HL-60 (cell line): Measurements from ENCODE around the gene ERBB2.

Experiments used
- DNase-seq, 2 experiments: peaks; one replicate each; pipeline ENCODE4 v3.0.0-alpha.2; 2010 to 2020; ENCODE audit warnings: low read depth in 1 of 2, low spot score in 1 of 2
- H3K27ac ChIP-seq: fragments of 250-450 bp; sonication (Bioruptor Pico); replicated peaks from 2 replicates; pipeline ENCODE4 v1.5.1; 2020; ENCODE audit warnings: mild to moderate bottlenecking, moderate library complexity
- H3K27me3 ChIP-seq: fragments of 250-450 bp; sonication (Bioruptor Pico); 2 replicates; pipeline ENCODE4 v1.5.1; 2021; ENCODE audit warnings: mild to moderate bottlenecking, moderate library complexity; ENCODE audit not compliant: insufficient read depth, poor library complexity, severe bottlenecking
- H3K4me3 ChIP-seq: replicated peaks from 2 replicates; pipeline ENCODE4 v1.5.1; 2011; ENCODE audit warnings: mild to moderate bottlenecking, control low read depth, low read length; ENCODE audit not compliant: insufficient read depth
- GABPA ChIP-seq: IDR thresholded peaks from 2 replicates; pipeline ENCODE4 v1.6.1; 2012; ENCODE audit warnings: low read depth
- POLR2AphosphoS5 ChIP-seq: IDR thresholded peaks from 2 replicates; pipeline ENCODE4 v1.6.1; 2012; ENCODE audit warnings: low read depth
- REST ChIP-seq: IDR thresholded peaks from 2 replicates; pipeline ENCODE4 v1.6.1; 2012; ENCODE audit warnings: low read depth; ENCODE audit not compliant: insufficient replicate concordance
- SPI1 ChIP-seq: IDR thresholded peaks from 2 replicates; pipeline ENCODE4 v1.6.1; 2012; ENCODE audit warnings: low read depth, mild to moderate bottlenecking, borderline replicate concordance
- TF ChIP-seq, protein P1 (sequence below): IDR thresholded peaks from one replicate; pipeline ENCODE4 v1.5.1; 2011; ENCODE audit warnings: low read length, control low read depth, inconsistent platforms; ENCODE audit not compliant: insufficient read depth

ERBB2 gene

DNA sequence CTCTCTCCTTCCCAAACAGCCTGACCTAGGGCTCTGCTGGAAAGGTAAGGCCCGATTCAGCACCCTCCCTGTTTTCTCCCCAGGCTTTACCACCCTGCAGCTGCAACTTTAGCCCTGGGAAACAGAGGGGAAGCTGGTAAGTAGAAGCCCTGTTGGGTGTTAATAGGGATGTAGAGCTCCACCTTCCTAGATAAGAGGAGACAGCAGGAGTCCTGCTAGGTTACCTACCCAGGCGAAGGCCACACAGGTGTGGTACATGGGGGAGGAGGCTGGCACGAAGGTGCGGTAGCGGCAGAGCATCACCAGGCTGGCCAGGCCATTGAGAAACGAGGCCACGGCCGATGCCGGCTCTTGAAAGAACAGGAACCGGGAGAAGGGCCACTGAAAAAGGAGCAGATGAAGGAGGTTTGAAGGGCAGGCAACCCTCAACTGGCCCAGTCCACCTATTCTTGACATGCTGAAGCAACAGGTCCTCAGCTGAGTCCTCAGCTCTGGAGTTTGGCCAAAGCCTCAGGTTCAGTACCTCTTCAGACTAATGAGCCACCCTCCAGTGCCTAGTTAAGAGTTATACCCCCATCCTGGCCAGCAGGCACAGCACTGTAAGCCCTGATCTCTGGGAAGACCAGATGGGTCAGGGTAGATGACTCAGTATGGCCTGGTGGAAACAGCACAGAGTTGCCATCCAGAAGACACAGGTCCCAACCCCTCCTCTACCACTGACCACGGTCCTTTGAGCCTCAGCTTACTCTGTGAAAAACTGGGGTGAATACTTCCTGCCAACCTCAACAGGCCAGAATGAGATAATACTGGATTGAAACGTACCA lies 15.3 kb upstream of the ERBB2 start:
- Histone ChIP-seq H3K27me3 (no peaks in the 10 kb centered on the region), H3K4me3 (no peak overlapping the region), H3K27ac (no peak overlapping the region)
- no peak for DNase-seq
- no peak for TF ChIP-seq SPI1
- TF ChIP-seq GABPA: no peak

DNA sequence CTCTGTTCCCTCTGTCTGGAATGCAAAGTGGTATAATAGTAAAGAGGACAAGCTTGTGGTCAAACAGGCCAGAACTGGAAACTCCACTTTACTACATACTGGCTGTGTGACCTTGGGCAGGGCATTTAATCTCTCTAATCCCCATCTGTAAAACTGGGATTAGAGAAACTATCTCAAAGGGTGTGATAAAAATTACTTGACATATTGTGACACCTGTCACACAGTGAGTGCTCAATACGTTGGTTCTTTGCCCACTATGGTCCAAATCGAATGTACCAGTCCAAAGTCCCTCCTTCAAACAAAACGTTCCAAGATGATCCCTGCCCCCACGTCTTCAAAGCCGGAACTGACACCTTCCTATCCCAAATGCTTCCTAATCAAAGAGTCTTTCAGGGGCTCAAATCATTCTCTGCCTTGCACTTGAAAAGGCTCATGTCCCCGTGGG lies 12.7 kb upstream of the ERBB2 start:
- H3K27ac ChIP-seq: peak overlapping the region; percentile 79
- H3K4me3 ChIP-seq: peak overlapping the region; percentile 71
- DNase-seq: no peak
- no peaks in the 10 kb centered on the region for H3K27me3 ChIP-seq
- TF ChIP-seq, protein P1, sequence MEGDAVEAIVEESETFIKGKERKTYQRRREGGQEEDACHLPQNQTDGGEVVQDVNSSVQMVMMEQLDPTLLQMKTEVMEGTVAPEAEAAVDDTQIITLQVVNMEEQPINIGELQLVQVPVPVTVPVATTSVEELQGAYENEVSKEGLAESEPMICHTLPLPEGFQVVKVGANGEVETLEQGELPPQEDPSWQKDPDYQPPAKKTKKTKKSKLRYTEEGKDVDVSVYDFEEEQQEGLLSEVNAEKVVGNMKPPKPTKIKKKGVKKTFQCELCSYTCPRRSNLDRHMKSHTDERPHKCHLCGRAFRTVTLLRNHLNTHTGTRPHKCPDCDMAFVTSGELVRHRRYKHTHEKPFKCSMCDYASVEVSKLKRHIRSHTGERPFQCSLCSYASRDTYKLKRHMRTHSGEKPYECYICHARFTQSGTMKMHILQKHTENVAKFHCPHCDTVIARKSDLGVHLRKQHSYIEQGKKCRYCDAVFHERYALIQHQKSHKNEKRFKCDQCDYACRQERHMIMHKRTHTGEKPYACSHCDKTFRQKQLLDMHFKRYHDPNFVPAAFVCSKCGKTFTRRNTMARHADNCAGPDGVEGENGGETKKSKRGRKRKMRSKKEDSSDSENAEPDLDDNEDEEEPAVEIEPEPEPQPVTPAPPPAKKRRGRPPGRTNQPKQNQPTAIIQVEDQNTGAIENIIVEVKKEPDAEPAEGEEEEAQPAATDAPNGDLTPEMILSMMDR: no peak
- TF ChIP-seq GABPA (no peak), SPI1 (no peak), POLR2AphosphoS5 (no peak), REST (no peak)

DNA sequence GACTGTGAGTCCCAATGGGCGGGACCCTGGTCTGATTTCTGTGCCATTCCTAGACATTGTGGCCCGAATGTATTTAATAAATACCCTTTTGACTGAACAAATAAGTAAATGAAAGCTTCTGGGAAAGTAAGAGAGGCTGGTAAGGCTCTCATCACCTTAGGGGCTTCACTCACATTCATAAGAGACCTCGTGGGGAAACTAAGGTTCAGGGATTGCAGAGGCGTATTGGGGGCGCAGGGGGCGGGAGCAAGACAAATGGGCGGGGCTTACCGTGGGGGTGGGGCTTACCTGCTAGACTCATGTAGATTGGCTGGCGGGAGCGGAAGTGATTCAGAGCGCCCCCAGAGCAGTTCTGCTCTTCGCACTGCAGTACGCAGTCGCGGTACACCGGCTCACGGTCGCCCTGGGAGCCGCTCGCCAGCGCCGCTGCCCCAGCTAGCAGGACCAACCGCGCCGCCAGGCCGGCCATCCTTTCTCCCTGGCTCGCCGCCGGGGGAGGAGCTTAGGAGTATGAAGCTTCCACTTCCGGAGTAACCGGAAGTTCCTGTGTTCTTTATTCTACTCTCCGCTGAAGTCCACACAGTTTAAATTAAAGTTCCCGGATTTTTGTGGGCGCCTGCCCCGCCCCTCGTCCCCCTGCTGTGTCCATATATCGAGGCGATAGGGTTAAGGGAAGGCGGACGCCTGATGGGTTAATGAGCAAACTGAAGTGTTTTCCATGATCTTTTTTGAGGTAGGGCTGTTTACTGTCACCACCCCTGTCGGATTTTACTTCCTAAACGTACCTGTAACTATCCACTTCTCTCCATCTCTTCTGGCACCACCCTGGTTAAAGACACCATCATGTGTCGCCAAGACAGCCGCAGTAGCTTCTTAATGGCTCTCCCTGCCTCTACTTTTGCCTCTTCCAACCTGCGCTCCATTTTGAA lies 12.1 kb upstream of the ERBB2 start, which contains the start of gene PGAP3:
TSS of gene PGAP3 (minus strand) at position 512 of the 929 bp plus-strand sequence. CDS start at position 469, 43 bp downstream.
- peak; percentile 82 to 90 for DNase-seq
- TF ChIP-seq REST (peak; percentile 19), SPI1 (peak; percentile 66; the same call in 1 of the 2 replicates), POLR2AphosphoS5 (no peak; the same call in 1 of the 2 replicates), GABPA (peak; percentile 98)
- H3K27me3 ChIP-seq: no peaks in the 10 kb centered on the region
- peak within 1 kb of the TSS; percentile 79 for H3K27ac ChIP-seq
- H3K4me3 ChIP-seq: peak within 1 kb of the TSS; percentile 71

DNA sequence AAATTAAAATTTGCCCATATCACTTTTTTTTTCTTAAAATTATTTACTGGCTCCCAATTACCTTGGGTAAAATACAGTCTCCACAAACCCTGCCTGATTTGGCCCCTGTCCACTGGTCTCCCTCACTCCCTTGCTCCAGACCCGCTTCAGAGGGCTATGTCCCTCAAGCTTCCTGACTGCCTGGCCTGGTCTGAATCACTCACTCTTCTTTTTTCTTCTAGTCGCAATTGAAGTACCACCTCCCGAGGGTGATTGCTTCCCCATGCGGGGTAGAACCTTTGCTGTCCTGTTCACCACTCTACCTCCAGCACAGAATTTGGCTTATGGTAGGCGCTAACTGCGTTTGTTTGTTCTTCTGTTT lies 11.4 kb upstream of the ERBB2 start:
- H3K27ac ChIP-seq: peak overlapping the region; percentile 79
- H3K27me3 ChIP-seq: no peaks in the 10 kb centered on the region
- peak overlapping the region; percentile 71 for H3K4me3 ChIP-seq
- no peak for DNase-seq
- no peak for TF ChIP-seq GABPA
- no peak for TF ChIP-seq SPI1
- TF ChIP-seq, protein P1: no peak
- no peak for TF ChIP-seq POLR2AphosphoS5
- no peak for TF ChIP-seq REST
